ENCODE results near the gene NXF1.
A peak's percentile ranks its signal among the peaks of the same experiment; 100 is the strongest.
"Not testable (repeated sequence)": the region's sequence is repeated elsewhere in the genome, so short reads cannot be mapped to it uniquely, and the experiment has no call there.

Gene NXF1

DNA sequence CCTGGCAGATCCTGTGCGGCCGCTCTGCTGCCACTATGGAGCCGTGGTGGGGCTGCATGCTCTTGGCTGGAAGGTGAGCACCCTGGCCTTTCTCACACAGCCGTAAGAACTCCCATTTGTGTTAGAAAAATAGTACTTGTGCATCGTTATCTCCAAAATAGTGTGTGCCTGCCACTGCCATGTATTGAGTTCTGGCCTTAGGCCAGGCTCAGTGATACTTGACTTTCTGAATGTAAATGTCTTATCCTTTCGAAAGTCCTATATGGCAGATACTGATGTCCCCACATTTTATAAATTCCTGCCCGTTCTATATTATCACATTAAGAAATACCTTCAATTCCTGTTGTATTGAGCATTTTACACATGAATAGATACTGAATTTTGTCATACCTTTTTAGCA lies 22.5 kb downstream of the NXF1 start:
- no peak for DNase-seq

DNA sequence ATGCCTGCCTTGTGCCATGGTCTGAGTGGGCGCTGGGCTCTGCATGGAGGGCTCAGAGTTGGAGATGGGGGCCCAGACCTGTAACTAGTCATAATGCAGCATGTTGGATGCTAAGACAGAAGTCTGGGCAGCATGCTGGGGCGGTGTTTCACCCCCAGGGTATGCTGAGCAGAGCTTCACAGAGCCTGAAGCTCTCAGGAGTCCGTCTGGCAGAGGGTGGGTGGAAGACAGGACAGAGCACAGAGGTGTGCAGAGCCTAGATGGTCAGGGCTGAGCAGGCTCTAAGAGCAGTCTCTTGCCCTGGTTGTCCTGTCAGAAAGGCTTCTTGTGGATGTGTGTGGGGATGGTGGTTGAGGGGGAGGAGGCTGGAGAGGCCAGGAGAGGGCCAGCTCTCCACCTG lies 26.8 kb downstream of the NXF1 start:
- no peak for DNase-seq

DNA sequence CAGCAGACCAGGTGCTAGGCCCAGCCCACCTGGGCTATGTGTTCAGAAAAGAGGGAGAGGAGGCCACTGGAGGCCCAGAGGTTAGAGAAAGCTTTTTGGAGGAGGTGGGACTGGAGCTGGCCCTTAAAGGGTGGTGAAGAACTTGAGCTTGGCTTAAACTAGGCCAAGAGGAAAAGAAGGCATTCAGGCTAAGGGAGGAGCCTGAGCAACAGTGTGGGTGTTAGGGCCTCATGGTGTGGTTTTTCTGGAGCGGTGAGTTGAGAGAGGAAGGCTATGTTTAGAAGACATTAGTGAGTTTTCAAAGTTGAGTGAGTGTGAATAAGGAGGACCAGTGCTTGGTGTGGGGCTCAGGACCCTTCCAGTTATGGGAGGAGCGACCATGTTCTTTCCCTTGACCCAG lies 27.9 kb downstream of the NXF1 start:
- no peak for DNase-seq

DNA sequence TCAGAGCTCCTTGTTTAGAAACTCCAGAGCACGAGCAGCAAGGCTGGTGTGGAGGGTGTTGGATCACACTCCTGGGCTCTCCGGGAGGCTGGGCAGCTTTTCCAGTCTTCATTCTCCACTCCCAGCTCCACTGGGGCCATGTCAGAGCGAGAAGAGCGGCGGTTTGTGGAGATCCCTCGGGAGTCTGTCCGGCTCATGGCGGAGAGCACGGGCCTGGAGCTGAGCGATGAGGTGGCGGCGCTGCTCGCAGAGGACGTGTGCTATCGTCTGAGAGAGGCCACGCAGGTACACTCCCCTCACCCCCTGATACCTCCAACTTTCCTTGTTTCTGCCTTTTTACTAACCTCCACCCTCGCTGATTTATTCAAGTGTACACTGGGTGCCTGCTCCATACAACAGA lies 29.6 kb downstream of the NXF1 start:
- no peak for DNase-seq

DNA sequence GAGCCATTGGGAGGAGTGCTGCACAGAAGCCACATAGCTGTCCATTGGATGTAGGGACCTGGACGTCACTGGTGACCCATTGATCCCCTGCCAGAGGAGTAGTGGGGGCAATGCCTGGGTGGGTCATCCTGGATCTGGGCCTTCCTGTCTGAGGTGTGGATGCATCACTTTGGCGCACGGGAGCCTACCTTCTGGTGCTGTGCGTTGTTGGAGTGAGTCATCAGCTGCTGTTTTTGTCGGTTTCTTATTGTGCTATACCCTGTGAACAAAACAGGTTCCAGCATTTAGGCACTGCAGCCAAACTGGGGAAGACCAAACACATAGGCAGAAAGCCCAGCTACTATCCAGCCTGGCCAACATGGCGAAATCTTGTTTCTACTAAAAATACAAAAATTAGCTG lies 30.8 kb downstream of the NXF1 start:
- no peak for DNase-seq

DNA sequence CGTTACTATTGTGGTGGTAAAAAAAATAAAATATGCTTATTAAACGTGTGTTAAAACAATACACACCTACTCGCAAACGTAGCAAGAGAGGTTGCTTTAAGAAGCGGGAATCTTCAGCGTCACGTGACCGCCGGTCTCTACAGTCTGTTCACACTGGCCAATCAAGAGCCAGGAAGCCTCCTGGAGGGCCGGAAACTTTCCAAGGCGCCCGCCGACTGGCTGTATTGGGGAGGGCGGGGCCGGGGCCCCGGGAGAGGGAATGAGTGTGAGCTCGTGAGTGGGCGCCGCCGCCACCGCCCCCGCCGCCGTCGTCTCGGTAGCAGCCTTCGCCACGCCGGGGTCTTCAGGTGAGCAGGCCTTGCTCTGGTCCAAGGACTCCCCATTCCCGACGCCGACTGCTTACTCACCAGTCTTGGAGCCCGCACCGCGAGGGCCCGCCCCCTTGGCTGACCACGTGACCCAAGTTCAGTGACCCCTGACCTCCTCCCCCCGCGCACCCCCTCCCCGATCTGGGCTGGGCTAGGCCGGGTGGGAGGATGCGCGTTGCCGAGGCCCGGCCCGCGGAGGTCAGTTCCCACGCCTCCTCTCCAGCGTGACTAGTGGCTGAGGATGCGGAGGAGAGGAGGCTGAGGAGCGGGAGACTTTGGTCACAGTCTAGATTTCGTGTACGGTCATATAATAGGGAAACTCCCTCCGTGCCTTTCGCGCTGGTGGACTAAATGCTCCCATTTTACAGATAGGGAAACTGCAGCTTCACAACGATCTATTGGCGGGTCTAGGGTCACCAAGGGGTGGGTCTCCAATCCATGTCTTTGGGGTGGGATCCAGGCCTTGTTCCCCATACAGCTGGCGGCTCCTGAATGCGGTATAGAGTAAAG lies 33.9 kb downstream of the NXF1 start, which contains the start of gene TAF6L:
Gene TAF6L (plus strand): TSS at position 253 of the 878 bp plus-strand sequence. CDS start 4,388 bp downstream, outside the sequence.
- DNase-seq = peak; percentile 93

DNA sequence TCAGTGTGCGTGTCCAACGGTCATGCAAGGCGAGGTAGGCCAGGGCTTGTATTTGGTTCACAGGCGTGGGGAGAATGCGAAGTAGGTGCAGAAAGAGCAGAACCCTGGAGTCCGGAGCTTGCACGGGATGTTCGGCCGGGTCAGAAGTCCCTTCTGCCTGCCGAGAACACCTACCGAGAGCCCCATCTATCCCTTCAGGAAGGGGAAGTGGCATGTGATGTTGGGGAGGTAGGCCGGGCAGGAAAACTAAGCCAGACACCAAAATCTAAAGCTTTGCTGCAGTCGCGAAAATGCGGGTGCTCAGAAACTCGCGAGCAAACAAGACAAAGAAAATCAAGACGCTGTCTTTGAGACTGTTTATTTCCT lies 34.5 kb downstream of the NXF1 start:
- peak; percentile 16 for DNase-seq

DNA sequence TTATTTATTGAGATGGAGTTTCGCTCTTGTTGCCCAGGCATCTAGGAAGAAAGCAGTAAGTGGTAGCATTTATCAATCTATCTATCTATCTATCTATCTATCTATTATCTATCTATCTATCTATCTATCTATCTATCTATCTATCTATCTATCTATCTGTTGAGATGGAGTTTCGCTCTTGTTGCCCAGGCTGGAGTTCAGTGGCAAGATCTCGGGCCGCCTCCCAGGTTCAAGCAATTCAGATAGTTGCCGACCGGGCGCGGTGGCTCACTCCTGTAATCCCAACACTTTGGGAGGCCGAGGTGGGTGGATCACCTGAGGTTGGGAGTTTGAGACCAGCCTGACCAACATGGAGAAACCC lies 44.4 kb downstream of the NXF1 start:
- DNase-seq = not testable (repeated sequence)

DNA sequence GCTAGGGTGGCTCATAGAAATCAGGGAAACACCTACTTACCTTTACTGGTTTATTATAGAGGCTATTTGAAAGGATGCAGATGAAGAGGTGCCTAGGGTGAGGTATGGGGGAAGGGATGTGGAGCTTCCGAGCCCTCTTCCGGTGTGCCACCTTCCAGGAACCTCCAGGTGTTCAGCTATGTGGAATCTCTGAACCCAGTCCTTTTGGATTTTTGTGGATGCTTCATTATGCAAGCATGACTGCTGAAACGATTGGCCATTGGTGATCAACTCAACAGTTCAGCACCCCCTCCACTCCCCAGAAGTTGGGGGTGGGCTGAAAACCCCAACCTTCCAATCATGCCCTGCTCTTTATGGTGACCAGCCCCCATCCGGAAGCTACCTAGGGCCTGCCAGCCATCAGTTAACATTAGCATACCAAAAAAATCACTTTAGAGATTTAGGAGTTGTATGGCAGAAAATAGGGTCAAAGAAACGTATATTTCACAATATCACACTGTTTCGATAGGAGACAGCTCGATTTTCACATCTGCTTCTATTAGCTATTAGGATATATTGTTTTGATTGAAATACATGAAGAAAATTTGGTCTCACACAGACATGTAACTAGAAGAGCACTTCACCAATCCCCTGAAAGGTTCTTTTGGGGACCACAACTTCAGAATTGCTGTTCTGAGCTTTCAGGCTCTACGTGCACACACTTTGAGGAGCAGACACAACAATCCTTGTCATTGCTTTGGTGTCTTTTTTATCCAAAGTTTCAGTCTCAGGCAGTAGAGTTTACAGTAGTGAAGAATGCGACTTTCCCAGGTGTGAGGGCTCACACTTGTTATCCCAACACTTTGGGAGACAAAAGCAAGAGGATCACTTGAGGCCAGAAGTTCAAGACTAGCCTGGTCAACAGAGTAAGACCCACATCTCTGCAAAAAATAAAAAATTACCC lies 47.1 kb downstream of the NXF1 start:
- no peak for DNase-seq

DNA sequence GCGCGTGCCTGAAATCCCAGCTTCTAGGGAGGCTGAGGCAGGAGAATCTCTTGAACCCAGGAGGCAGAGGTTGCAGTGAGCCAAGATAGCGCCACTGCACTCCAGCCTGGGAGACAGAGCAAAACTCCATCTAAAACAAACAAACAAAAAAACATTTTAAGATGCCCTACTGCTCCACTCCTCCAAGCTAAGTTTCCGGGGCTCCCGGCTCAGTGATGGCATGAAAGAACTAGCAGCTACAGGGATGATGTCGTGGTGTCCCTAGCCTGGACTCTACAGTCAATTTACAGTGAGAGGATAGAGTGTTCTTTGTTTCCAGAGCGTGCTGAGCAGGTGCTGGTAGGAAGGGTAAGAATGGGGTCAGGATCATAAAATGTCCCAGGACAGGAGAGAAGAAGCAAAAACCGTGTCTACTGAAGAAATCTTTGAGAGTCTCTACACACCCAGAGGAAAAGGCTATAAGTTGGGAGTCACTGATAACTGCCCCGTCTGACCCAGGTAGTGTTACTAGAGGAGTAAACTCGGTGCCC lies 50.1 kb downstream of the NXF1 start:
- no peak for DNase-seq

DNA sequence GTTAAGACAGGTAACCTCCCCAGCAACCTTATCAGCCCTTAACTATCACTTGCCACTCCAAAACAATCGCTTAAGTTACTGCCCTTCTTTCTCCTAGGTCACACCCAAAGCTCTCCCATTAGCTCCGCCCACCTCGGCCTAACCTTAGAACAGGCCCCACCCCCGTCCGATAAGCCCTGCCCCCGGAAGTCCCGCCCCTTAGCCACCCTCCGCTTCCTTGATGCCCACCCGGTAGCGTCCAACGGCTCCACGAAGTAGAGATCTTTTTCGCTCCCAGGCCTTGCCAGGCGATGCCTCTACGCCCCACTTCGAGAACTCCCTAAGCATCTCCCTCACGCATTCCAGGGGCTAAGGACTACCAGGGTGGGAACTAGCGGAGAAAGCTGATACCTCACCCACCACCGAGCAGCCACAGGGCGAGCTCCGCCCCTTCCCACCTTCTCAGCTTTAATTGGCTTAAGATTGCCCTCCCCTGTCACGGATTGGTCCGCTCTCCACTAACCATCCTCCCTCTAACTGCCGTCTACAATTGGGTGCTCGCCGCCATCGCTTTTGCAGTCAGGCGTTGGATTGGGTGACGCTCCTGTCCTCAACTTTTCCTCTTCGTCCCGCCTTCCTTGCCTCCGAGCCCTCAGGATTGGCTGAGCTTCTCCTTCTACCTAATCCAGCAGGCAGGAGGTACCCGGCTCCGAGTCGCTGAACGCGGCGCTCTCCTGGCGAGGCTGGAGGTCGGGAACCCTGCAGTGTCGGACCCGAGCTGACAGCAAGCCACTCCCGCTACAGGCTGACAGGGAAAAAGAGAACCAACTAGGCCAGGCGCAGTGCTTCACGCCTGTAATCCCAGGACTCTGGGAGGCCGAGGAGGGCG lies 51.3 kb downstream of the NXF1 start, which contains the start of gene ZBTB3:
Gene ZBTB3 (minus strand): TSS at position 425 of the 868 bp plus-strand sequence. CDS start 496 bp downstream, outside the sequence.
- peak; percentile 95 for DNase-seq

DNA sequence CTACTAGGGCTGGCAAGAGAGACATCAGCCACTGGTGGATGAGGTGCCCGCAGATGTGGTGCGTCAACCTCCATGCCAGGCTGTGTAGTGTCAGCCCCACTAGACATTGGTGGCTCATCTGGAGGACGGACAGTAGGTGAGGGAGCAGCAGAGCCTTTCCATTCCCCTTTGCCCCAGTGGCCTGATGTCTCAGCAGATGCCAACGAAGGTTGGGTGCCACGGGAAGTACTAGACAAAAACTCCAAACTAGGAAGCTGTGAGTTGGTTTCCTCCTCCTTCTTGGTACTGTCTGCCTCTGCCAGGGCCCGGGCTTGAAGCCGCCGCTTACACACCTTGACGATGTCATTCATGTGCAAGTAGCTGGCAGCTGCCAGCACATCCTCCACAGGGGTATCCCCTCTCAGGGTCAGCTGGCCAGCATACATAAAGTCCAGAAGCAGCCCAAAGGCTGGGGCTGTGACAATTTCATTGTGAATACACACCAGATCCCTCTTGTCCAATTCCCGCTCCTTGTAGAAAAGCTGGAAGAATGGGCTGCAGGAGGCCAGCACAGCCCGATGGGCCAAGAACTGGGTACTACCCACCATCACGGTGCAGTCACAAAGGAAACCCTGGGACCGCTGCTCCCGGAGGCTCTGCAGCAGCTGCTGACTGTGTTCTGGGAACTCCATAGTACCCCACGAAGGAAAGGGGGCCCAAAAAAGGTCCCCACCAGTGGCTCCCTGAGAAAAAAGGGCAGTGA lies 52.1 kb downstream of the NXF1 start:
- no peak for DNase-seq

DNA sequence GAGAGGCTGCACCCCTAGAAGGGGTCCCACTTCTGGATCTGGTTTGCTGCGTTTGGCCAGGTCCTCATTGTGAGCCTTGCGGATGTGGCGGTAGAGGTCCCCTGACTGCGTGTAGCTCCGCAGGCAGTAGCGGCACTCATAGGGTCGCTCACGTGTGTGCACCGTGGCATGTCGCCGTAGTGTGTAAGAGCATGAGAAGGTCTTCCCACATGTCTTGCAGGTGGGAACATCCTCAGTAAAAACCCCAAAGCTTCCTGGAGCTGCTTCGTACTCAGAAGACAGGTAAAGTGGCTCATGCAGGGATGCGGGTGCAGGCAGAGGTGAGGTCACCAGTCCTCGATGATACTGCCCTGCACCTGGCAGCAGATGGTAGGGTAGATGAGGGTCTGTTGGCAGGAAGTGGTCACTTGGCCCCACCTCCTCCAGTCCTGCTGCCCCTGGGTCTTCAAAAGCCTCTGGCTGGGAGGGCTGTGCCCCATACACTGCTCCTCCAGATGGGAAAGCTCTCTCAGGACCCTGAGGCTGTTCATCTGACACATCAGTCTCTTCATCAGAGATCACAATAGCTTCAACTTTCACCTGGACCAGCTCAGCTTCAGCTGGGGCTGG lies 53.0 kb downstream of the NXF1 start:
- DNase-seq = no peak

DNA sequence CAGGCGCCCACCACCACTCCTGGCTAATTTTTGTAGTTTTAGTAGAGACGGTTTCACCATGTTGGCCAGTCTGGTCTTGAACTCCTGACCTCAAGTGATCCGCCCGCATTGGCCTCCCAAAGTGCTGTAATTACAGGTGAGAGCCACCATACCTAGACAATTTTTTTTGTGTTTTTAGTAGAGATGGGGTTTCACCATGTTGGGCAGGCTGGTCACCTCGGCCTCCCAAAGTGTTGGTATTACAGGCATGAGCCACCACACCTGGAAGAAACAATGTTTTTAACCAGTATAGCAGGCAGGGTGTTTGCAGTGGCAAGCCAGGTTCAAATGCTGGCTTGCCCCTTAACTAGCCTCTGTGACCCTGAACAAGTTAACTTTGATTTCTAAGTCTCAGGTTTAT lies 55.3 kb downstream of the NXF1 start:
- not testable (repeated sequence) for DNase-seq

DNA sequence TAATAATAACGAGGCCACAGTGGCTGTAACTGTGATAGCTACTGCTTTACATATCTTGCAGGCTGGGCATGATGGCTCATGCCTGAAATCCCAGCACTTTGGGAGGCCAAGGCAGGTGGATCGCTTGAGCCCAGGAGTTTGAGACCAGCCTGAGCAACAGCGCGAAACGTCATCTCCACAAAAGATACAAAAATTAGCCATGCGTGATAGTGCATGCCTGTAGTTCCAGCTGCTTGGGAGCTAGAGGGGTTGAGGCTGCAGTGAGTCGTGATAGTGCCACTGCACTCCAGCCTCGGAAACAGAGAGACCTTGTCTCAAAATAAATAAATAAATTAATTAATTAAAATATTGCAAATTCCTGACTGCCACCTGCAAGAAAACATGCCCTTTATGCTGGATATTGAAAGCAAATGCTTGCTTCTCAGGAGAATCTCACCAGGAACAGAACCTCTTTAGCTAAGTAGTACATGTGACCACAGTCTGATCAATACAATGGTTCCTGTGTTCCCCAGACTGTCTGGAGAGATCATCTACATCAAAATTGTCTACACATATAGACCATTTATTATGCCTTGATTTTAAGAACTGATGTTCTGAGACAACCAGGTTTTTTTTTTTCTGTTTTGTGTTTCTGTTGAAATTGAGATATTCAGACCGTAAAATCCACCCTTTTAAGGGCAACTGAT lies 57.6 kb downstream of the NXF1 start:
- no peak for DNase-seq
